Smooth muscle cell (in vitro differentiated cells): ENCODE results near the gene QPCT. TPM values are rescaled to one million over a fixed set of nuclear protein-coding genes. Genes with fewer than 3 reads are reported as not detected.
"Not testable (repeated sequence)": the region's sequence is repeated elsewhere in the genome, so short reads cannot be mapped to it uniquely, and the experiment has no call there.

Source experiments
- DNase-seq: peaks from one replicate; lab custom pipeline; 2025; ENCODE audit not compliant: unreplicated experiment; lab: John Stamatoyannopoulos, UW
- H2AFZ ChIP-seq: fragments of 200-600 bp; sonication (generic); 2 replicates; pipeline ENCODE4 v1.6.0; 2016; ENCODE audit warnings: antibody characterized with exemption, low read depth, mild to moderate bottlenecking
- H3F3A ChIP-seq: fragments of 200-600 bp; sonication (generic); 2 replicates; pipeline ENCODE4 v1.6.0; 2017; ENCODE audit warnings: antibody characterized with exemption, low read depth
- H3K27ac ChIP-seq: fragments of 200-600 bp; sonication (generic); 2 replicates; pipeline ENCODE4 v1.5.1; 2016; ENCODE audit warnings: low read depth, mild to moderate bottlenecking
- H3K27me3 ChIP-seq: fragments of 200-600 bp; sonication (generic); 2 replicates; pipeline ENCODE4 v1.6.1; 2016; ENCODE audit warnings: low read depth, mild to moderate bottlenecking
- H3K36me3 ChIP-seq: fragments of 200-600 bp; sonication (generic); 2 replicates; pipeline ENCODE4 v1.5.1; 2016; ENCODE audit warnings: low read depth
- H3K4me1 ChIP-seq: fragments of 200-600 bp; sonication (generic); 2 replicates; pipeline ENCODE4 v1.5.1; 2016; ENCODE audit warnings: low read depth
- H3K4me2 ChIP-seq: fragments of 200-600 bp; sonication (generic); 2 replicates; pipeline ENCODE4 v1.6.0; 2016; ENCODE audit warnings: mild to moderate bottlenecking
- H3K4me3 ChIP-seq: fragments of 200-600 bp; sonication (generic); 2 replicates; pipeline ENCODE4 v1.5.1; 2016; ENCODE audit warnings: mild to moderate bottlenecking
- H3K79me2 ChIP-seq: fragments of 200-600 bp; sonication (generic); 2 replicates; pipeline ENCODE4 v1.6.0; 2016; ENCODE audit warnings: low read depth, mild to moderate bottlenecking
- H3K9ac ChIP-seq: fragments of 200-600 bp; sonication (generic); 2 replicates; pipeline ENCODE4 v1.6.0; 2016; ENCODE audit warnings: low read depth
- H3K9me3 ChIP-seq: fragments of 200-600 bp; sonication (generic); replicated peaks from 2 replicates; pipeline ENCODE4 v1.5.1; 2016; ENCODE audit warnings: low read depth
- H4K20me1 ChIP-seq: fragments of 200-600 bp; sonication (generic); 2 replicates; pipeline ENCODE4 v1.6.0; 2016; ENCODE audit warnings: low read depth
- WGBS: methylation state at CpG from one replicate; pipeline ENCODE4 v1.1.7; 2016; ENCODE audit warnings: low lambda C conversion rate; 5-methylcytosine and 5-hydroxymethylcytosine counted together
- polyA plus RNA-seq: library from polyadenylated mRNA; unstranded; fragments of >200 nt; fragmentation: Nextera tagmentation; extraction: Ambion mirVana; gene quantifications from 2 replicates; pipeline ENCODE4 v1.2.1, GENCODE V29; 2016
- total RNA-seq: library from RNA; depleted of rRNA; stranded (reverse); fragments of >200 nt; gene quantifications from 2 replicates; pipeline ENCODE4 v1.2.3, GENCODE V29; 2014
- TF ChIP-seq, protein P1 (sequence below): fragments of 200-600 bp; sonication (generic); IDR thresholded peaks from 2 replicates; pipeline ENCODE4 v1.5.1; 2017; ENCODE audit warnings: borderline replicate concordance, mild to moderate bottlenecking, antibody characterized with exemption; ENCODE audit not compliant: insufficient read depth, poor library complexity, severe bottlenecking

The QPCT gene
- total and polyA plus RNA-seq, 2 experiments from 2014 or later, result 0.58 to 2.0 TPM

DNA sequence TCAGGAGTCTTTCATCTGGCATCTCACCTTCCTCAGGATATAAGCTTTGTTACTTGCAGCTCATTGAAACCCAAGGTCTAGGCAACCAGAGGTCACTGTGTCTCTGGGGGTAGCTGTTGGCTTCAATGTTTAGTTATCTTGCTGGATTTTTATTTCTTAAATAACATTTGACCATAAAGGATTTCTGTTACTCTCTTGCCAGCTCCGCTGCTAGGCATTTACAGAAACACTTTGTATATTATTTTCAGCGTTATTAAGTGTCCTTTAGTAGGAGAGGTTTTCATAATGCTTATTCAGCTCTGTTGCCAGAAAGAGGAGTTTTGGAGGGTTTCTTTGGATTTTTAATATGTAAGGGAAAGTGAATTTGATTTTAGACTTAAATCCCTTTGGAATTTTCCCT, 61.4 kb downstream of the QPCT start:
- no peak for DNase-seq
- H3K9me3 ChIP-seq, result no peaks in the 10 kb centered on the region
- H4K20me1 ChIP-seq, result no peaks in the 10 kb centered on the region
- H3F3A ChIP-seq, result no peaks in the 10 kb centered on the region
- H3K36me3 ChIP-seq, result no peaks in the 10 kb centered on the region
- no peak overlapping the region for H3K4me2 ChIP-seq
- peaks cover 6% of the 10 kb centered on the region for H3K27me3 ChIP-seq
- TF ChIP-seq, protein P1, sequence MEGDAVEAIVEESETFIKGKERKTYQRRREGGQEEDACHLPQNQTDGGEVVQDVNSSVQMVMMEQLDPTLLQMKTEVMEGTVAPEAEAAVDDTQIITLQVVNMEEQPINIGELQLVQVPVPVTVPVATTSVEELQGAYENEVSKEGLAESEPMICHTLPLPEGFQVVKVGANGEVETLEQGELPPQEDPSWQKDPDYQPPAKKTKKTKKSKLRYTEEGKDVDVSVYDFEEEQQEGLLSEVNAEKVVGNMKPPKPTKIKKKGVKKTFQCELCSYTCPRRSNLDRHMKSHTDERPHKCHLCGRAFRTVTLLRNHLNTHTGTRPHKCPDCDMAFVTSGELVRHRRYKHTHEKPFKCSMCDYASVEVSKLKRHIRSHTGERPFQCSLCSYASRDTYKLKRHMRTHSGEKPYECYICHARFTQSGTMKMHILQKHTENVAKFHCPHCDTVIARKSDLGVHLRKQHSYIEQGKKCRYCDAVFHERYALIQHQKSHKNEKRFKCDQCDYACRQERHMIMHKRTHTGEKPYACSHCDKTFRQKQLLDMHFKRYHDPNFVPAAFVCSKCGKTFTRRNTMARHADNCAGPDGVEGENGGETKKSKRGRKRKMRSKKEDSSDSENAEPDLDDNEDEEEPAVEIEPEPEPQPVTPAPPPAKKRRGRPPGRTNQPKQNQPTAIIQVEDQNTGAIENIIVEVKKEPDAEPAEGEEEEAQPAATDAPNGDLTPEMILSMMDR, result no peak
- no peaks in the 10 kb centered on the region for H3K79me2 ChIP-seq
- no peak overlapping the region for H3K9ac ChIP-seq
- H3K4me3 ChIP-seq, result no peak overlapping the region
- H3K27ac ChIP-seq, result no peak overlapping the region
- 93% methylated on average over 2 of the region's 2 CpGs for WGBS
- no peak overlapping the region for H2AFZ ChIP-seq
- H3K4me1 ChIP-seq, result no peaks in the 10 kb centered on the region

GRCh38 chr2:37412231-37412630, 67.8 kb downstream of the QPCT start:
- Histone ChIP-seq H3K4me3 (no peak overlapping the region), H2AFZ (no peak overlapping the region), H3K27me3 (no peaks in the 10 kb centered on the region), H3K9me3 (no peaks in the 10 kb centered on the region), H3K79me2 (no peaks in the 10 kb centered on the region), H3F3A (peaks cover 5% of the 10 kb centered on the region), H3K27ac (no peak overlapping the region), H3K4me1 (peaks cover 7% of the 10 kb centered on the region), H3K36me3 (no peaks in the 10 kb centered on the region), H3K4me2 (no peak overlapping the region), H3K9ac (no peak overlapping the region), H4K20me1 (no peaks in the 10 kb centered on the region)
- TF ChIP-seq, protein P1, result no peak
- no peak for DNase-seq
- WGBS, result 84% methylated on average over 6 of the region's 6 CpGs

DNA sequence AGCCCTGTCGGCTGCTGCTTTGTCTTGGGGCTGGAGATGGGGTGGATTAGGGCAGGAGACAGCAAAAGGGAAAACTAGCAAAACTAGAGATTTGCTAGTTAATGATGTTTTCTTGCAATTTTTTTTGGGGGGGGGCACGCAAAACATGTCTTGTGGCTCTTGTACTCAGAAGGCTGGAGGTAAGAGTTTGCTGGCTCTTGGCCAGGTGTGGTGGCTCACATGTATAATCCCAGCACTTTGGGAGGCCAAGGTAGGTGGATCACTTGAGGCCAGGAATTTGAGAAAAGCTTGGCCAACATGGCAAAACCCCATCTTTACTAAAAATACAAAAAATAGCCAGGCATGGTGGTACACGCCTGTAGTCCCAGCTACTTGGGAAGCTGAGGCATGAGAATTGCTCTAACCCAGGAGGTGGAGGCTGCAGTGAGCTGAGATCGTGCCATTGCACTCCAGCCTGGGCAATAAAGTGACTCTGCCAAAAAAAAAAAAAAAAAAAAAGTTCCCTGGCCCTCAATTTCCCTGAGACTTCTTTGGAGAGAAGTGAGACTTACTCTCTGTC, 69.6 kb downstream of the QPCT start:
- not testable (repeated sequence) for H3K4me2 ChIP-seq, H4K20me1 ChIP-seq, H3K4me3 ChIP-seq, H3K9ac ChIP-seq, H3K36me3 ChIP-seq, H3K79me2 ChIP-seq, DNase-seq, H3K4me1 ChIP-seq, H3K27ac ChIP-seq, H3F3A ChIP-seq, H3K9me3 ChIP-seq, H3K27me3 ChIP-seq
- peak overlapping the region; percentile 2 for H2AFZ ChIP-seq
- 86% methylated on average over 4 of the region's 4 CpGs for WGBS

DNA sequence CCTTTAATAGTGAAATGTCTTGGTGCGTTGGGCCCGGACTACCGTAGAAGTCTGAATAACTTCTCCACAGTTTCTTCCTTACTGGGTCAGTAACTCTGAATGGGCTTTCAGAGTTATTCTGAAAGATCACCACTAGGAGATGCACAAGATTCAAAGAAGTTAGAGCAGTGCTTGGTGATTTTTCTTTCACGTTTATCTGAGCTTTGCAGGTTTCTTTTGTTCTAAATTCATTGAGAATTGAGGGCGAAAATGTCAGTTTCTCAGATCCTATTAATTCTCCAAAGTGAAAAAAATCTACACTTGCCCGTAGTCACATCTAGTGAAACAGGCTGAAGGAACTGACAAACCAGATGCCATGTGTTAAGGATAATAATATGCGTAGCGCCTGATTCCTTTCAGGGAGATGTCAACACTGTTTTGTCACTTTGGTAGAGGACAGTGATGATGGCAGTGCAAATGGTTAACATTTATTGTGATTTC, 70.1 kb downstream of the QPCT start:
- H3K9ac ChIP-seq, result no peak overlapping the region
- no peaks in the 10 kb centered on the region for H3K79me2 ChIP-seq
- peak overlapping the region; percentile 63 for H3K4me2 ChIP-seq
- no peaks in the 10 kb centered on the region for H3K36me3 ChIP-seq
- H3F3A ChIP-seq, result peaks cover 5% of the 10 kb centered on the region
- WGBS, result 17% methylated on average over 8 of the region's 8 CpGs
- no peaks in the 10 kb centered on the region for H3K9me3 ChIP-seq
- H3K27ac ChIP-seq, result no peak overlapping the region
- H3K4me1 ChIP-seq, result peaks cover 7% of the 10 kb centered on the region
- peak overlapping the region; percentile 2 for H2AFZ ChIP-seq
- H3K27me3 ChIP-seq, result no peaks in the 10 kb centered on the region
- no peaks in the 10 kb centered on the region for H4K20me1 ChIP-seq
- TF ChIP-seq, protein P1, result peak; percentile 88
- DNase-seq, result no peak
- H3K4me3 ChIP-seq, result no peak overlapping the region
